HFFc6 (cell line): ENCODE measurements around the gene BAZ1B. TPM values are rescaled to one million over a fixed set of nuclear protein-coding genes. Genes with fewer than 3 reads are reported as not detected.
"Not testable (repeated sequence)": the region's sequence is repeated elsewhere in the genome, so short reads cannot be mapped to it uniquely, and the experiment has no call there.

Experiments used
- DNase-seq: peaks from one replicate; pipeline ENCODE4 v3.0.0-alpha.2; 2018
- H3K27ac Mint-ChIP-seq: 2 replicates; pipeline ENCODE4 v1.8.0; 2020; ENCODE audit warnings: mild to moderate bottlenecking, mixed read lengths
- H3K27me3 Mint-ChIP-seq: 2 replicates; pipeline ENCODE4 v1.8.0; 2021; ENCODE audit warnings: mild to moderate bottlenecking, moderate library complexity, mixed read lengths; ENCODE audit not compliant: insufficient read depth
- H3K36me3 Mint-ChIP-seq: 2 replicates; pipeline ENCODE4 v1.8.0; 2021; ENCODE audit warnings: low read depth, mixed read lengths
- H3K4me1 Mint-ChIP-seq: 2 replicates; pipeline ENCODE4 v1.8.0; 2020; ENCODE audit warnings: low read depth, mixed read lengths
- H3K4me3 Mint-ChIP-seq: 2 replicates; pipeline ENCODE4 v1.8.0; 2020; ENCODE audit warnings: mild to moderate bottlenecking, moderate library complexity, mixed read lengths
- H3K9me3 Mint-ChIP-seq: 2 replicates; pipeline ENCODE4 v1.8.0; 2020; ENCODE audit warnings: mild to moderate bottlenecking, mixed read lengths
- CTCF ChIP-seq: fragments of 200-600 bp; sonication (generic); IDR thresholded peaks from 2 replicates; pipeline ENCODE4 v1.5.0; 2021; ENCODE audit warnings: antibody characterized with exemption, mild to moderate bottlenecking
- total RNA-seq, 6 experiments: library from RNA; stranded (reverse); fragmentation: NEBNext Ultra II Directional; extraction: Animal tissue kit (Norgen Biotek cat#: 25700); gene quantifications; 2 replicates in 1 of 6; 3 replicates in 5 of 6; pipeline ENCODE4 v1.2.3, GENCODE V29; 2021

Gene BAZ1B
- total RNA-seq, 6 experiments from 2014 or later: 54.0 to 66.5 (median 63.8) TPM

- no peak for DNase-seq
- H3K27me3 Mint-ChIP-seq: no peaks in the 10 kb centered on the region; the same call in 1 of the 2 replicates
- H3K27ac Mint-ChIP-seq: no peak overlapping the region
- H3K36me3 Mint-ChIP-seq: peaks cover 46% of the 10 kb centered on the region
- TF ChIP-seq CTCF: no peak
- H3K4me3 Mint-ChIP-seq: no peak overlapping the region
- no peaks in the 10 kb centered on the region for H3K9me3 Mint-ChIP-seq
- H3K4me1 Mint-ChIP-seq: no peaks in the 10 kb centered on the region
These were observed 18.1 kb downstream of the BAZ1B start for GRCh38 chr7:73504017-73504416.

GRCh38 chr7:73503229-73503628 lies 18.9 kb downstream of the BAZ1B start:
- Mint-ChIP-seq H3K9me3 (no peaks in the 10 kb centered on the region), H3K27me3 (no peaks in the 10 kb centered on the region; the same call in 1 of the 2 replicates), H3K4me3 (no peak overlapping the region), H3K36me3 (peaks cover 49% of the 10 kb centered on the region), H3K27ac (no peak overlapping the region), H3K4me1 (no peaks in the 10 kb centered on the region)
- no peak for TF ChIP-seq CTCF
- DNase-seq: no peak

DNA sequence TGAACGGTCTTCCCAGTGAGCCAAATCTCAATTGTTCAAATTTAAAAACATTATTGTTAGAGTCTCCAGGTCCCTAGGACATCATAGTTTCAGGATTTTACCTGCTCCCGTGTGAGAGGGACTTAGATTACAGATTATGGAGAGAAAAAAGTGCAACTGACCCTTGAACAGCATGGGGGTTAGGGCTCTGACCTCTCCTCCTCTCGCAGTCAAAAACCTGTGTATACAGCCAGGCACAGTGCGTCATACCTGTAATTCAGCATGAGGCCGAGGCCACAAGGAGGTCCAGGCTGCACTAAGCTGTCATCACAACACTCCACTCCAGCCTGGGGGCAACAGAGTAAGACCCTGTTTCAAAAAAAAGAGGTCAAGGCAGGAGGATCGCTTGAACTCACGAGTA lies 25.5 kb downstream of the BAZ1B start:
- Mint-ChIP-seq H3K4me3 (no peak overlapping the region), H3K9me3 (no peaks in the 10 kb centered on the region; the same call in 1 of the 2 replicates), H3K4me1 (no peaks in the 10 kb centered on the region), H3K27me3 (no peaks in the 10 kb centered on the region; the same call in 1 of the 2 replicates), H3K36me3 (peaks cover 64% of the 10 kb centered on the region), H3K27ac (no peak overlapping the region)
- no peak for DNase-seq
- no peak for TF ChIP-seq CTCF

- not testable (repeated sequence) for DNase-seq, H3K4me1 Mint-ChIP-seq, H3K4me3 Mint-ChIP-seq, H3K27me3 Mint-ChIP-seq, H3K9me3 Mint-ChIP-seq, H3K27ac Mint-ChIP-seq
- peaks cover 58% of the 10 kb centered on the region for H3K36me3 Mint-ChIP-seq
These were observed 26.6 kb downstream of the BAZ1B start for GRCh38 chr7:73495507-73495906.

DNA sequence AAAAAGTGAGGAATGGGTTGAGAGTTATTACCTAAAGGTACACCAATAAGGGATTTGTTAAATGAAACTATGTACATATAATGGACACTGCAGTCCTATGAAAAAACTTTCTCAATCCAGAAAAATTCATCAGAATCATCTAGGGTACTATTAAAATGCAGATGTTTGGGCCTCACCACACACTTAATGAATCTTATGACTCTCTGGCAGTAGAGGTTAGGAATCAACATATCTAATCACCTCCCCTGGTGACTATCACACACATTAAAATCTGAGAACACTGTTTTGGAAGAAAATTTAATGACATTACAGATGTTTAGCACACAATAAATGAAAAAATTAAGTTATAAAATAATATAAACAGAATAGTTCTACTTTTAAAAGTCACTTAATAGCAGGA lies 32.1 kb downstream of the BAZ1B start:
- Mint-ChIP-seq H3K4me3 (no peak overlapping the region), H3K27ac (no peak overlapping the region), H3K36me3 (peaks cover 34% of the 10 kb centered on the region), H3K9me3 (no peaks in the 10 kb centered on the region), H3K27me3 (no peaks in the 10 kb centered on the region), H3K4me1 (0 out of 2 replicates have a peak, but pooled peaks cover 6% of the 10 kb centered on the region)
- no peak for TF ChIP-seq CTCF
- DNase-seq: no peak

DNA sequence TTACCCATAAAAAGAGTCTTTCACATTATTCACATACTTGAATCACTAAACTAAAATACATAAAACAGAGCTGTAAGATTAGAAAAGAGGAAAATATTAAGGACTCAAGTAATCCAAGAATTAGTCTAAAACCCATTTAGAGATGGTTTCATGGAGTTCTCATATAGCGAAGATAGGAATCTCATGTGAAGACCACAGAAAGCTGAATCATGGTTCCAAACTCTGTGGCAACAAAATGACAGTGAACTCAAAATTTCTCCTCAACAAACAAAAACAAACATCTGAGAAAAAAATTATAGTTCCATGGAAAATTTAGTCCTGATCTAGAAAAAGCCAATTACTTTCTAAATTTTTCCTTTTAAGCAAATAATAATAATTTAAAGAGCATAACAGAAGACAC lies 34.6 kb downstream of the BAZ1B start:
- peak overlapping the region; percentile 4; the same call in 1 of the 2 replicates for H3K27ac Mint-ChIP-seq
- 0 out of 2 replicates have a peak, but pooled peaks cover 6% of the 10 kb centered on the region for H3K4me1 Mint-ChIP-seq
- peaks cover 1% of the 10 kb centered on the region; the same call in 1 of the 2 replicates for H3K27me3 Mint-ChIP-seq
- TF ChIP-seq CTCF: no peak
- H3K4me3 Mint-ChIP-seq: no peak overlapping the region
- H3K36me3 Mint-ChIP-seq: peaks cover 22% of the 10 kb centered on the region
- DNase-seq: no peak
- H3K9me3 Mint-ChIP-seq: no peaks in the 10 kb centered on the region
